ENCODE measurements around the gene ELOVL7.
"Not testable (repeated sequence)": the region's sequence is repeated elsewhere in the genome, so short reads cannot be mapped to it uniquely, and the experiment has no call there.

Gene ELOVL7

DNA sequence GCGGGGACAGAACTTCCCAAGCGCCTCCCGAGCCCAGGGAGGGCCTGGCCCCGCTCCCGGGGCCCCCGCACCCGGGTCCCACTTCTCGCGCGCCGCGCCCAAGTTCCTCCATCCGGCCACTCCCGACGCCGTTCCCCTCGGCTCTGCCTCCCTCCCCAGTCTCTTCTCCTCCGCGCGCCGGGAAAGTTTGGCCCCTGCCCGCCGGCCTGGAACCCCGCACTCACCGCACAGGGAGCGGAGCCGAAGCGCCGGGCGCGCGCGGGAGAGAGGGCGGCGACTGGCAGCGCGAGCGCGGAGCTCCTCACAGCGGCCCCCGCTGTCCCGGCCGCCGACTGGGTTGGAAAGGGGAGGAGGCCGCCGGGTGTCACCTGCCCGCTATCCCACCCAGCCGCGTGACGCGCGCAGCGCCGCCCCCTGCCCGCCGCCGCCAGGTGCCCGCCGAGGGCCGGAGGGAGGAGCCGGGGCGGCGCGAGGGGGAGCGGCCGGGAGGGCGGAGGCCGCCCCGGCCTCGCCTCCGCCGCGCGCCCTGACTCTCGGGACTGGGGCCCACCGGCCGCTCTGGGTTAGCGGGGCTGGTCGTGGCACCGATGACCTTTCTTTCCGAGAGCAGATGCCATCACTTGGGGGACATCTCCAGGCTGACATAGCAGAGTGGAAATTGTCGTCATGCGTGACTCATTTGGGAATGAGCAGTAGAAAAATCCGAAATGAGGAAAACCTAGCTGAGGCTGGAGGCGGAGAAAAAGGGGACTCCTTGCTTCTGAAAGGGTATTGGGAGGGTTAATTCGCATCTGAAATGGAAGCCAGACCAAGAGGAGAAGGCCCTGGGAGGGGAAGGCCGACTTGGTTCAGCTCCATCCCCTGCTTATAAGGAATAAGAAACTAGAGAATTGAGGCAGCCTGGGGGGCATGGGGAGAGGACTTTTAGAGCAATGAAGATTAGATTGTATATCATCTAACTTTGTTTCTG is at the start of gene ELOVL7:
Gene ELOVL7 (minus strand): TSS at position 334 of the 970 bp plus-strand sequence. CDS start 56,872 bp downstream, outside the sequence.
- peak; percentile 51 for DNase-seq

DNA sequence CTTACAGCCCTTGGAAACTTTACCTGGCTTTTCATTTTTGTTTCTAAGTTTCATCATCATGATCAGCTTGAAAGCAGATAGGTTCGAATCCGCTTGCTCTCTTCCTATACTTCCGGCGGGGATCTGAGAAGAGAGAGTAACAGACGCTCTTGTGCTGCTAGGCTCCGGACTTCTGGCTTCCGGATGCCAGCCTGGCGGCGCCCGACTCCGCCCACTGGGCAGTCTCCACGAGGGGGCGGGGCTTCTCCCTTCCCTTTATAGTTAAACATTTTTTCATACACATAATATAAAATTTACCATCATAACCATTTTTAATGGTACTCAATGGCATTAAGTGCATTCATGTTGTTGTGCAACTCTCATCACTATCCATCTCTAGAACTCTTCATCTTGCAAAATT is 49.5 kb upstream of the ELOVL7 start:
- DNase-seq = no peak

DNA sequence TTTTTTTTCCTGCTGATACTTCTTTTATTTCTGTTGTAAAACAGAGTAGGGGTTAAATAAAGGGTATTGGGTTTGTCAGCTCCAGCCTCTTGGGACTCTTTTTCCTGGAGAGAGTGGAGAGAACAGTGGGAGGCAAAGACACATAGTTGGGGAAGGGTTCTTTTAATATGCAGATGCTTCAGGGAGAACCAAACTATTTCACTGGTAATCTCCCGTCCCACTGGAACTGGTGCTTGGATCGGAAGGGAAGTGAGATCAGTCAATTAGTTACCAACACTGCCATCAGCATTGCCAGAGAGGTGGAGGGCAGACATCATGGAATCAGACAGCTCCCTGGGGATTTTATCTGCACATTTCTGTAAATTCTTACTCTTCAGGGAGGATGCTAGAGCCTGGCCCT is 47.6 kb upstream of the ELOVL7 start:
- no peak for DNase-seq

- no peak for DNase-seq
These were observed 44.4 kb upstream of the ELOVL7 start for GRCh38 chr5:60888359-60889061.

DNA sequence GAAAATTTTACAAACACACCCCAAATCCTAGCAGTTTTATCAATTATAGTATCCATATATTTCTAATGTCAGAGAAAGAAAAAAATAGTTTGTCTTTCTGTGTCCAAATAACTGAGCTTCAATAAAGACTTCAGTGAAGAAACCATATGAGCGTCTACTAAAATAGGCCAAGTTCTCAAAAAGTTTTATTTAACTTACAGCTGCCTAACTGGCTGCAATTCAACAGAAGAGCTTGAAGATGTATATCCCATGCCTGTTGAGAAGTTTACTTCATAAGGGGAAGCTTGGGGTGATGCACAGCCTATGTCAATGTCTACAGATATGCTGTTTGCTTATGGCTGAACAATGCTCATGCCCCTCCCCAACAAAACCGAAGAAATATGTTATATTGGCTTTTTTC is 43.7 kb upstream of the ELOVL7 start:
- DNase-seq = no peak

GRCh38 chr5:60887096-60887495 is 43.0 kb upstream of the ELOVL7 start:
- DNase-seq = no peak

DNA sequence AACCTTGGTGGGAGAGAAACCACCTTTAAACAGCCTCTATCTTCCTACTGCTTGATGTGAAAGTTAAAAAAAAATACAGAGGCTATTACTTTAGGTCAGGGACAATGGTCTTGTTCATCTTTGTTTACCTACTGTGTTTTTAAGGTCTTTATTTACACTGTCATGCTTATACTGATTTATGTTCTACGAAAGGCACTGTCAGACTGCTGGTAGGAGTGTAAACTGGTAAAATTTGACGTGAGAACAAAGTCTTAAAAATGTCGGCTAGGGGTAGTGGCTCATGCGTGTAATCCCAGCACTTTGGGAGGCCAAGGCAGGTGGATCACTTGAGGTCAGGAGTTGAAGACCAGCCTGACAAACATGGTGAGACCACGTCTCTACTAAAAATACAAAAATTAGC is 42.1 kb upstream of the ELOVL7 start:
- DNase-seq = no peak

GRCh38 chr5:60883229-60883628 is 39.2 kb upstream of the ELOVL7 start:
- peak; percentile 48 for DNase-seq

- DNase-seq = peak; percentile 18
These were observed 28.8 kb upstream of the ELOVL7 start for GRCh38 chr5:60872892-60873291.

GRCh38 chr5:60870857-60871256 is 26.8 kb upstream of the ELOVL7 start:
- DNase-seq = no peak

DNA sequence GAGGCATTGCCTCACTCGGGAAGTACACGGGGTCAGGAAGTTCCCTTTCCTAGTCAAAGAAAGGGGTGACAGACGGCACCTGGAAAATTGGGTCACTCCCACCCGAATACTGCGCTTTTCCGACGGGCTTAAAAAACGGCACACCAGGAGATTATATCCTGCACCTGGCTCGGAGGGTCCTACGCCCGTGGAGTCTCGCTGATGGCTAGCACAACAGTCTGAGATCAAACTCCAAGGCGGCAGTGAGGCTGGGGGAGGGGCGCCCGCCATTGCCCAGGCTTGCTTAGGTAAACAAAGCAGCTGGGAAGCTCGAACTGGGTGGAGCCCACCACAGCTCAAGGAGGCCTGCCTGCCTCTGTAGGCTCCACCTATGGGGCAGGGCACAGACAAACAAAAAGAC is 16.5 kb upstream of the ELOVL7 start:
- DNase-seq = not testable (repeated sequence)

GRCh38 chr5:60856066-60856465 is 12.0 kb upstream of the ELOVL7 start:
- DNase-seq = no peak

DNA sequence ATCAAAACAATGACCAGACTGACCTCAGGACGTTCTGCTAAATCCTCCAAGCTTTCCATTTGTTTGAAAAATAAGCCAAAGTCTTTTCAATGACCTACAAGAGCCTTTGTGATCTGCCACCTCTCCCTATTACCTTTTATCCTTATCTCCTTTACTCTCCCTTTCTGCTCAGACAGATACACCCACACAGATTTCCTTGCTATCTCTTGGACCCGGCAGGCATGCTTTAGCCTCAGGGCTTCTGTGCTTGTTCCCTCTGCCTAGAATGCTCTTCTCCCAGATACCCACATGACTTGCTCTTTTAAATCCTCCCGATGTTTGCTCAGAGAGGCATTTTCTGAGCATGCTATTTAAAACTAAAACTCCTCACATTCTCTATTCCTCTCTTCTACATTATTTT is 8.9 kb upstream of the ELOVL7 start:
- peak; percentile 39 for DNase-seq

- DNase-seq = no peak
These were observed 8.2 kb upstream of the ELOVL7 start for GRCh38 chr5:60852317-60852716.

DNA sequence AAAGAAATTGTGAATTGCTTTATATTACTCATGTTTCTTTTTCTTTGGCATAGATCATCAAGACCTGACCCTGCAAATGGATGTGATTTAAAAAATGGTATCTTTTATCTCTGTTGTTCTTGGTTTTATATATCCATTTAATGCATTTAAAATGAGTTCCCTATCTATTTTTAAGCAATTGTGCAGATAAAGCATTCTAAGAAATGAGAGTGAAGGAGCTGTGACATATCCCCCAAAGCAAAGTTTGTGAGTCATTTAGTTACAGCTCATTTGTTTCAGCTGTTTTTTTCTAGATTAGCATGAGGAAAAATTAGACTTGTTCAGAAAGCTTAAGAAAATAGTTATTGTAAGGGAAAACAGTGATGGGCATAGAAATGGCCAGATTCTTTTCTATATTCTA is 7.6 kb upstream of the ELOVL7 start:
- no peak for DNase-seq

GRCh38 chr5:60846298-60846697 is 2.2 kb upstream of the ELOVL7 start:
- DNase-seq = no peak

- no peak for DNase-seq
These were observed 608 bp downstream of the ELOVL7 start for GRCh38 chr5:60843386-60843935.

DNA sequence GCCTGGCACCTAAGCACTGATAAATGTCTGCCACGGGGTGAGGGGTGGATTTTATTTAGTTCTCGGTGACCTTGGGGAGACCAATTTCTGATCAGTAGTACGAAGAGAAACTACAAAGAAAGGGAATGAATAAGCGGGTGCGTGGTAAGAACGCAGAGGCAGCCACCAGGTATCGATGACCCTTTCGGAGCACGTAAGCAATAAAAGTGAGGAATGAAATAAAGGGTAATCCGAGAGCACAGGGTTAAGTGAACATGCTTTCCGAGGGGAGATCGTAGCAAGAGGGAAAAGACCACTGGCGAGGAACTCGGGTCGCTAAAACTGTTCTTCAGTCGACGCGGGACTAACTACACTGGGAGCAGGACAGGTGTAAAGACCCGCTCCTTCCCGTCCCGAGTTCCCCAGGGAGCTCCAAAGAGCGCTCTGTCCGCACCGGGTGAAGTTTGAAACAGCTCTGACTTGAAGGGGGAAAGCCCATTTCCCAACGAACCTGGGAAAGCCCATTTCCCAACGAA is 1.1 kb downstream of the ELOVL7 start:
- no peak for DNase-seq

GRCh38 chr5:60841361-60841760 is 2.7 kb downstream of the ELOVL7 start:
- no peak for DNase-seq

DNA sequence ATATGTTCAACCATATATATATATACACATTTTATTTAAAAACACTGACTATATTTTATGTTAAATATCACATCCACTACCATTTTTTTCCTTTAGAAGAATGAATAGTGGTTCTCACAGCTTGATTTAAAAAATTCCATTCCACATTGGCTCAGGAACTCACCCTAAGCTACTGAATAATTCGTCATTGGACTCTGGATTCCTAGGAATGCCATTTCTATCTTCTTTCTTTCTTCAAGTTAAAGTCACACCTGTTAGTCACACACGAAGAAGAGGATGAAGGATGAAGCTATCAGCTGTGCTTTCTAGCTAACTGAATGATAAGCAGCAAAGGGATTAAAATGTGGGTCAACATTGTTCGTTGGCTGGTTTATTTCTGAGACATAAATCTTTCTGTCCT is 7.9 kb downstream of the ELOVL7 start:
- no peak for DNase-seq

DNA sequence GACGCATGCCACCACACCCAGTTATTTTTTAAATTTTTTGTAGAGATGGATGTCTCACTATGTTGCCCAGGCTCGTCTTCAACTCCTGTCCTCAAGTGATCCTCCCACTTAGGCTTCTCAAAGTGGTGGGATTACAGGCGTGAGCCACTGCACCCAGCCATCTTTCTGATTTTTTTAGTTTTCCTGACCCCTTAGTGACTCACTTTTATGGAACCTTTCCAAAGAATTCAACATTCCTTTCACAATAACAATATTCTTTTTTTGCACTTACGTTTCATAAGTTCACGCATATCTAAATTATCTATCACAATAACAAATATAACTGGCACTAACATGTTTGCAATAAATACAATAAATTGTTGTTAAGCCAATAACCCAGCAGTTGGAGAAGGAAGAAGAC is 8.5 kb downstream of the ELOVL7 start:
- no peak for DNase-seq

DNA sequence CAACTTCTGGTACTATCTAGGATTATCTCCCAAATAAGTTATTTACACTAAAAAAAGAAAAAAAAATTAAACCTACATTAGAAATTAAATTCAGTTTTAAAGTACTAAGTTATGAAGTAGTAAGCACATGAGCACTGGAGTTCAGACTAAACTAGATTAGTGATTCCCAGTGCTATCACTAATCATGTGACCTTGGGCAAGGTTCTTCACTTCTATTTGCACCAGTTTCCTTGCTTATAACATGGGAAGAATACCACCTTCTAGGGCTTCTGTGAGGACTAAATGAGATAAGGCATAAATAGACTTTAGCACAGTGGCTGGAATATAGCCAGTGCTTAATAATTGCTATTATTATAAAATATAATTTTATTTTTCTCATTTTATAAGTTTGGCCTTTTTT is 10.5 kb downstream of the ELOVL7 start:
- no peak for DNase-seq

DNA sequence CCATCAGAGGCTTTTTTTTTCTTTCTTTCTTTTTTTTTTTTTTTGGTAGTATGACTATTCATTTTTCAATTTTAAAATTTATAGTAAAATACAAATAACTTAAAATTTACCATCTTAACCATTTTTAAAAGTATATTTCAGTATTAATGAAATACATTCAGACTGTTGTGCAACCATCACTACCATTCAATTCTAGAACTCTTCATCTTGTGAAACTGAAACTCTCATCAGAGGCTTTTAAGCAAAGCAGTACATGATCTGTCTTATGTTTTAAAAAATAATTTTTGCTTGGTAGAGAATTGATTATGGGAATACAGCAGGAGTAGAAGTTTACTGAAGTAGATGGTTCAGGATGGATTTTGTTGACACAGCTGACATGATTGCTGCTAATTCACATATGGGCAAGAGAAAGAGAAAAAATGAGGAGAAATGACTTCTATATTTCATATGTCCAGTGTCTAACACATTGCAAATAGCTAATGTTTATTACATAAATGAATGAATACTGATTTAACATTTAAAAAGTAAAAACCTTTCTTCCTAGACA is 13.4 kb downstream of the ELOVL7 start:
- no peak for DNase-seq

Measured in hematopoietic multipotent progenitor cell treated with erythropoietin and hydrocortisone succinate and interleukin-3 and kit ligand, for 8 days (in vitro differentiated cells).